Endothelial cell of umbilical vein (primary cell): ENCODE data around the gene RRH. TPM values are rescaled to one million over a fixed set of nuclear protein-coding genes. Genes with fewer than 3 reads are reported as not detected.

Experiments used
- BruUV-seq: library from RNA; stranded (reverse); fragments of 400-500 nt; replicated peaks from 2 replicates; lab custom pipeline; 2021; lab: Mats Ljungman, UMichigan
- CTCF ChIA-PET: fragments of 300-600, 350-600 bp; sonication (Branson Sonifier 250); formaldehyde crosslinking; loops from one replicate; lab custom pipeline; 2021; ENCODE audit warnings: antibody characterized with exemption, inconsistent platforms; lab: Charles Lee
- POLR2A ChIA-PET: fragments of 300-600, 350-600 bp; sonication (Branson Sonifier 250); formaldehyde crosslinking; loops from one replicate; lab custom pipeline; 2021; ENCODE audit warnings: antibody characterized with exemption, inconsistent platforms; lab: Charles Lee
- DNase-seq: peaks from one replicate; pipeline ENCODE4 v3.0.0-alpha.2; 2011; ENCODE audit warnings: low read depth, low spot score
- FAIRE-seq: peaks from 2 replicates; lab custom pipeline; 2011; peaks lifted over from hg19 to GRCh38; lab: Jason Lieb, UNC
- H2AFZ ChIP-seq: 2 replicates; pipeline ENCODE4 v1.6.0; 2012; ENCODE audit warnings: low read depth, low read length, control low read depth, inconsistent platforms
- H3K27ac ChIP-seq: 2 replicates; pipeline ENCODE4 v1.5.1; 2011; ENCODE audit warnings: low read depth, mild to moderate bottlenecking, control low read depth, low read length, moderate library complexity; ENCODE audit not compliant: insufficient read depth
- H3K27me3 ChIP-seq, 2 experiments: 2 replicates each; pipeline versions ENCODE4 v1.6.0 to v1.6.1; 2011; ENCODE audit warnings: low read length in 2 of 2, mixed read lengths in 1 of 2; ENCODE audit not compliant: control insufficient read depth in 2 of 2, insufficient read depth in 2 of 2
- H3K36me3 ChIP-seq, 2 experiments: 2 replicates in 1 of 2; 3 replicates in 1 of 2; pipeline ENCODE4 v1.5.1; 2011; ENCODE audit warnings: low read length in 2 of 2, mild to moderate bottlenecking in 1 of 2, moderate library complexity in 1 of 2; ENCODE audit not compliant: control insufficient read depth in 2 of 2, insufficient read depth in 2 of 2; ENCODE audit errors: extremely low read depth in 1 of 2
- H3K4me1 ChIP-seq: 3 replicates; pipeline ENCODE4 v1.5.1; 2011; ENCODE audit warnings: mild to moderate bottlenecking, low read length; ENCODE audit not compliant: control insufficient read depth, insufficient read depth; ENCODE audit errors: extremely low read depth
- H3K4me2 ChIP-seq: 2 replicates; pipeline ENCODE4 v1.6.1; 2011; ENCODE audit warnings: low read length, control low read depth, mixed read lengths; ENCODE audit not compliant: insufficient read depth
- H3K4me3 ChIP-seq, 3 experiments: fragments of 200-600 bp in 1 of 3; sonication (generic), shearing (Covaris generic) in 1 of 3; replicated peaks in 1 of 3; 2 replicates each; pipeline ENCODE4 v1.5.1; 2011 to 2016; ENCODE audit warnings: control low read depth in 3 of 3, low read length in 3 of 3, mild to moderate bottlenecking in 2 of 3, inconsistent platforms in 1 of 3, low read depth in 1 of 3, moderate library complexity in 1 of 3; ENCODE audit not compliant: insufficient read depth in 1 of 3
- H3K79me2 ChIP-seq: 2 replicates; pipeline ENCODE4 v1.6.0; 2012; ENCODE audit warnings: low read length, inconsistent platforms; ENCODE audit not compliant: control insufficient read depth, insufficient read depth
- H3K9ac ChIP-seq: replicated peaks from 2 replicates; pipeline ENCODE3; 2011; ENCODE audit warnings: low read length, control low read depth; ENCODE audit not compliant: insufficient read depth; ENCODE audit errors: extremely low read depth
- H3K9me1 ChIP-seq: replicated peaks from 3 replicates; pipeline ENCODE4 v1.6.0; 2011; ENCODE audit warnings: mild to moderate bottlenecking, low read length; ENCODE audit not compliant: control insufficient read depth, insufficient read depth; ENCODE audit errors: extremely low read depth
- H3K9me3 ChIP-seq: replicated peaks from 2 replicates; pipeline ENCODE4 v1.5.1; 2012; ENCODE audit warnings: low read length, inconsistent platforms; ENCODE audit not compliant: control insufficient read depth, insufficient read depth
- H4K20me1 ChIP-seq: replicated peaks from 2 replicates; pipeline ENCODE3; 2011; ENCODE audit warnings: mild to moderate bottlenecking, low read length; ENCODE audit not compliant: control insufficient read depth, insufficient read depth; ENCODE audit errors: extremely low read depth
- CTCF ChIP-seq, 2 donors: IDR thresholded peaks; 1 replicate in 1 of 2; 2 replicates in 1 of 2; pipeline ENCODE4 v1.5.1; 2011; ENCODE audit warnings: low read length in 2 of 2, mild to moderate bottlenecking in 2 of 2, moderate library complexity in 2 of 2, control low read depth in 1 of 2, inconsistent platforms in 1 of 2, low read depth in 1 of 2; ENCODE audit not compliant: insufficient read depth in 1 of 2; ENCODE audit errors: extremely low read depth in 1 of 2
- EZH2 ChIP-seq: IDR thresholded peaks from 2 replicates; pipeline ENCODE4 v1.6.1; 2012; ENCODE audit warnings: borderline replicate concordance, low read depth, mild to moderate bottlenecking, moderate library complexity, low read length, inconsistent platforms; ENCODE audit not compliant: severe bottlenecking
- FOS ChIP-seq: IDR thresholded peaks from 2 replicates; pipeline ENCODE4 v1.6.1; 2011; ENCODE audit warnings: mild to moderate bottlenecking, low read length, moderate library complexity, borderline replicate concordance; ENCODE audit not compliant: insufficient read depth
- GATA2 ChIP-seq: IDR thresholded peaks from 2 replicates; pipeline ENCODE4 v1.7.0; 2011; ENCODE audit warnings: low read depth, mild to moderate bottlenecking, moderate library complexity, mixed read lengths, low read length; ENCODE audit not compliant: insufficient read length, insufficient read depth
- MYC ChIP-seq: IDR thresholded peaks from one replicate; pipeline ENCODE4 v1.6.1; 2011; ENCODE audit warnings: mild to moderate bottlenecking, low read depth, low read length
- POLR2AphosphoS5 ChIP-seq: IDR thresholded peaks from 2 replicates; pipeline ENCODE4 v1.6.1; 2012; ENCODE audit warnings: low read depth, mild to moderate bottlenecking, control low read depth, low read length, moderate library complexity; ENCODE audit not compliant: insufficient read depth
- dilution Hi-C: fragments of 300-500 bp; cut with MboI; formaldehyde crosslinking; loops from one replicate; pipeline ENCODE4 v1.15.0; 2019; ENCODE audit warnings: low sequenced_read_pairs; ENCODE audit not compliant: extremely low pct_ligation_motif_present
- intact Hi-C: fragments of 100-400 bp; cut with micrococcal nuclease; formaldehyde crosslinking; loops from one replicate; pipeline ENCODE4 v1.10.0; 2022
- polyA plus RNA-seq, 4 experiments: library from polyadenylated mRNA; depleted of rRNA in 3 of 4; stranded (reverse) in 3 of 4; unstranded in 1 of 4; fragments of >200 nt; gene quantifications; 2 replicates each; pipeline versions ENCODE4 v1.2.1 to v1.2.3, GENCODE V29; 2011 to 2012; ENCODE audit warnings: missing spikeins in 1 of 4
- total RNA-seq: library from RNA; stranded (reverse); gene quantifications from 2 replicates; pipeline ENCODE4 v1.2.3, GENCODE V29; 2021
- TF ChIP-seq, protein P1 (sequence below): IDR thresholded peaks from 2 replicates; pipeline ENCODE4 v1.6.1; 2011; ENCODE audit not compliant: insufficient read depth, insufficient read length

The RRH gene
- total and polyA plus RNA-seq, 2 donors (not counting 3 experiments of a cell fraction or from before 2014, with no cell fraction given) = 0.11 to 0.31 TPM

DNA sequence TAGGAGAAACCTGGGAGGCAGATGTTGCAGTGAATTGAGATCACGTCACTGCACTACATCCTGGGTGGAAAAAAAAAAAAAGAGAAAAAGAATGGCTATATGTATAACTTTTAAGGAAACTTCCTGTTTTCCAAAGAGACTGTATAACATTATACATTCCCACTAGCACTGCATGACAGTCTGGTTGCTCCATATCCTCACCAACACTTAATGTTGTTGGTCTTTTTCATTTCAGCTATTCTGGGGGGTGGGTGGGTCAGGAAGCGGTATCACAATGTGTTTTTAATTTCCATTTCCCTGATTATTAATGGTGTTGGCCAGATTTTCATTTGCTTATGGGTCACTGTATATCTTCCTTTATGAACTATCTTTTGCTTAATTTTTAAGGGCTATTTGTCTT is 33.5 kb downstream of the RRH start:
- POLR2A ChIA-PET = no interaction called here
- CTCF ChIA-PET = interaction anchor here (0.6 kb wide), 1 partner anchor 21 kb away, joined by 3 read pairs; no protein-coding TSS in a partner anchor
- H3K4me3 ChIP-seq = no peak overlapping the region
- no peaks in the 10 kb centered on the region for H3K27me3 ChIP-seq
- TF ChIP-seq CTCF (IDR thresholded peaks at IDR 0.05; ENCODE audit: extremely low read depth in 1 of 2, insufficient read depth in 1 of 2, low read depth in 1 of 2, low read length in 2 of 2) (no peak), POLR2AphosphoS5 (no peak), MYC (no peak), EZH2 (no peak), GATA2 (no peak), FOS (no peak)
- TF ChIP-seq, protein P1, sequence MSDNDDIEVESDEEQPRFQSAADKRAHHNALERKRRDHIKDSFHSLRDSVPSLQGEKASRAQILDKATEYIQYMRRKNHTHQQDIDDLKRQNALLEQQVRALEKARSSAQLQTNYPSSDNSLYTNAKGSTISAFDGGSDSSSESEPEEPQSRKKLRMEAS = no peak
- intact Hi-C loops (no loop called here), dilution Hi-C loops (no loop called here)
- BruUV-seq = no TSS peak
- FAIRE-seq (no peak), DNase-seq (no peak)
- H3K79me2 ChIP-seq = no peaks in the 10 kb centered on the region
- no peaks in the 10 kb centered on the region for H3K9me1 ChIP-seq
- H3K4me1 ChIP-seq = no peaks in the 10 kb centered on the region
- H3K4me2 ChIP-seq = no peak overlapping the region
- no peaks in the 10 kb centered on the region for H3K36me3 ChIP-seq
- H3K9ac ChIP-seq = no peak overlapping the region
- H3K27ac ChIP-seq = no peak overlapping the region
- no peaks in the 10 kb centered on the region for H3K9me3 ChIP-seq
- no peak overlapping the region for H2AFZ ChIP-seq
- H4K20me1 ChIP-seq = no peaks in the 10 kb centered on the region
